ENCODE measurements around the gene LARGE1.

DNA sequence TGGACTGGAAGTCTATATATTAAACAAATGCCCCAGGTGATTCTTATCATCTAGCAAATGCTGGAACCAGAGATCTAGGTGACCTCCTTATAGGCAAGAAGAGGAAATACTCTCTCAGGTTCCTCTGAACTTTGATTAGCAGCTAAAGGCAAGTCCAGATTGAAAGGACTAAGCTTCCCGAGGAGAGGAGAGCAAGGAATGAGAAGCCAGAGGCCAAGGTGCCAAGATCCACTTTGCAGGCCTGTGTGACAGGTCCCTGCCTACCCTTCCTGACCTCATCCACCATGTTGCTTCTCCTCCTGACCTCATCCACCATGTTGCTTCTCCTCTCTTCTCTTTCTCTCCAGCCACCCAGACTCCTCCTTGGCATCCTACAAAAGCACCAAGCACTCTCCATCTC lies 173.2 kb downstream of the LARGE1 start:
- no peak for TF ChIP-seq CTCF (IDR thresholded peaks at IDR 0.05; ENCODE audit: poor library complexity)
- no peak for TF ChIP-seq EZH2 (IDR thresholded peaks at IDR 0.05; ENCODE audit: borderline replicate concordance)

All from hepatocyte (in vitro differentiated cells).